22Rv1 (cell line): ENCODE measurements around the gene KIAA0513.

ENCODE experiments used
- ZFX ChIP-seq: fragments of 450-650 bp; IDR thresholded peaks from 2 replicates; pipeline ENCODE4 v1.6.1; 2017; ENCODE audit warnings: antibody characterized with exemption, borderline replicate concordance
- TF ChIP-seq, protein P1 (sequence below): fragments of 450-650 bp; IDR thresholded peaks from 2 replicates; pipeline ENCODE4 v1.5.1; 2017; ENCODE audit warnings: mild to moderate bottlenecking

DNA sequence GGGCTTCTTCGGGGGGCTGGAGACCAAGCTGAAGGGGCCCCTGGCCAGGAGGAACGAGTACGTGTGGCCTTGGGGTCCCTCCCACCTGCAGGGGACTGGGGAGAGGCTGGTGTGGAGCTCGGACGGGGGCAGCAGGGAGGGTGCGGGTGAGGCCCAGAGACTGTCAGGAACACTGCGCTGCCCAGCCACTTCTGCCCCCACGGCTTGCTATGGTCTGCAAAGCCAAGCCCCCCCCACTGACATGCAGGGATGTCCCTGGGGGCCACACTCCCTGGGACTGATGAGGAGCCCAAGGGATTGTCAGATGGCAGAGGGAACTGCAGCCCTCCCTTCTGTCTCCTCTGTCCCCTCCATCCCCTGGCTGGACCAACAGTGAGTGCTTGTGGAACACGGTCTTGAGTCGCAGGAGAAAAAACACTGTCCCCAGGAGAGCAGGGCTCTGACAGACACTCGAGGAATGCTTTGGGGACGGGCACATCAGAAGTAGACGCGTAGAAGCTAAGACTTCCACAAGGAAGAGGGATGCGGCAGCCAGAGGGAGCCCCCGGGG lies 50.1 kb downstream of the KIAA0513 start:
- TF ChIP-seq, protein P1, sequence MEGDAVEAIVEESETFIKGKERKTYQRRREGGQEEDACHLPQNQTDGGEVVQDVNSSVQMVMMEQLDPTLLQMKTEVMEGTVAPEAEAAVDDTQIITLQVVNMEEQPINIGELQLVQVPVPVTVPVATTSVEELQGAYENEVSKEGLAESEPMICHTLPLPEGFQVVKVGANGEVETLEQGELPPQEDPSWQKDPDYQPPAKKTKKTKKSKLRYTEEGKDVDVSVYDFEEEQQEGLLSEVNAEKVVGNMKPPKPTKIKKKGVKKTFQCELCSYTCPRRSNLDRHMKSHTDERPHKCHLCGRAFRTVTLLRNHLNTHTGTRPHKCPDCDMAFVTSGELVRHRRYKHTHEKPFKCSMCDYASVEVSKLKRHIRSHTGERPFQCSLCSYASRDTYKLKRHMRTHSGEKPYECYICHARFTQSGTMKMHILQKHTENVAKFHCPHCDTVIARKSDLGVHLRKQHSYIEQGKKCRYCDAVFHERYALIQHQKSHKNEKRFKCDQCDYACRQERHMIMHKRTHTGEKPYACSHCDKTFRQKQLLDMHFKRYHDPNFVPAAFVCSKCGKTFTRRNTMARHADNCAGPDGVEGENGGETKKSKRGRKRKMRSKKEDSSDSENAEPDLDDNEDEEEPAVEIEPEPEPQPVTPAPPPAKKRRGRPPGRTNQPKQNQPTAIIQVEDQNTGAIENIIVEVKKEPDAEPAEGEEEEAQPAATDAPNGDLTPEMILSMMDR: no peak
- TF ChIP-seq ZFX: no peak
